ENCODE results near the gene APOA1.

The APOA1 gene

GRCh38 chr11:116786326-116786725 is 51.1 kb downstream of the APOA1 start (continued):
- TF ChIP-seq ZNF580 (tag by site-specific recombination; IDR thresholded peaks at IDR 0.05) (no peak), ZNF621 (tag by site-specific recombination; IDR thresholded peaks at IDR 0.05) (no peak)
